Central memory CD4-positive, alpha-beta T cell (primary cell): ENCODE measurements around the gene ORC5.
"Not testable (repeated sequence)": the region's sequence is repeated elsewhere in the genome, so short reads cannot be mapped to it uniquely, and the experiment has no call there.

Experiments
- DNase-seq: peaks from one replicate; pipeline ENCODE4 v3.0.0; 2022

Gene ORC5

DNA sequence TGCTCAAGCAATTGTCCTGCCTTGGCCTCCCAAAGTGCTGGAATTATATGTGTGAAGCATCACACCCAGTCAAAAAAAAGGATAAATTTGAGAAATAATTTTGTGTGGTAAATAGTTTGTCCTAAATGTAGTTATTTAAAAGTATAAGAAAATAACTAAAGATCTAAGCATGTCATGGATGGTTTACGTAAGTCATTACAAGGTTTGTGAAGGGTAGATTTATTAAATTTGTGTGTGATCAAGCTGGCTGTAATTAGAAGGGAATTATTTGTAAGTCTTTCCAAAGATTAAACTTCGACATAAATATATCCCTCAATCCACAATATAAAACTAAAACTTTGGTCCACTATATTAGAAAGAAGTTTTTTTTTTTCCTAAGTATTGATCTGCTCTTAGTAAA, 28.6 kb downstream of the ORC5 start:
- no peak for DNase-seq

DNA sequence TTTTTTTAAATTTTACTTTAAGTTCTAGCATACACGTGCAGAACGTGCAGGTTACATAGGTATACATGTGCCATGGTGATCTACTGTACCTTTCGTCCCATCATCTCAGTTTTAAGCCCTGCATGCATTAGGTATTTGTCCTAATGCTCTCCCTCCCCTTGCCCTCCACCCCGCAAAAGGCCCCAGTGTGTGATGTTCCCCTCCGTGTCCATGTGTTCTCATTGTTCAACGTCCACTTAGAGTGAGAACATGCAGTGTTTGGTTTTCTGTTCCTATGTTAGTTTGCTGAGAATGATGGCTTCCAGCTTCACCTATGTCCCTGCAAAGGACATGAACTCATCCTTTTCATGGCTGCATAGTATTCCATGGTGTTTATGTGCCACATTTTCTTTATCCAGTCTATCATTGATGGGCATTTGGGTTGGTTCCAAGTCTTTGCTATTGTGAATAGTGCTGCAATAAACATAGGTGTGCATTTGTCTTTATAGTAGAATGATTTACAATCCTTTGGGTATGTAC, 30.2 kb downstream of the ORC5 start:
- DNase-seq = not testable (repeated sequence)

DNA sequence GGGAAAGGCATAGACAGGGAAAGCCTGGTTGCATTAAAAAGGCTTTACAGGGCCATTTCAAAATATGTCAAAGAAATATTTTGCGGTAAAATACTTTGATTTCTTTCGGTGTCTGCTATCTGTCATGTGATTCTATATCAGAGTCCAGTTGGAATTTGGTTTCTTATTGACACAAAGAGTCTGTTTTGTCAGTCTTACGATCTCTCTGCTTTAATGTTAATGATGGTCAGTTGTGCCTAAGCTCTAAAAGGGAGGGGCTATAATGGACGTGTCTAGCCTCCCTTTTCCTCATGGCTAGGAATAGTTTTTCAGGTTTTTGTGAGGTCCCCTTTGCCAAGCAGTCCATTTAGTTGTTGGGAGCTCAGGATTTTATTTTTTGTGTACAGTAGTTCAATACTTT, 31.5 kb downstream of the ORC5 start:
- no peak for DNase-seq

DNA sequence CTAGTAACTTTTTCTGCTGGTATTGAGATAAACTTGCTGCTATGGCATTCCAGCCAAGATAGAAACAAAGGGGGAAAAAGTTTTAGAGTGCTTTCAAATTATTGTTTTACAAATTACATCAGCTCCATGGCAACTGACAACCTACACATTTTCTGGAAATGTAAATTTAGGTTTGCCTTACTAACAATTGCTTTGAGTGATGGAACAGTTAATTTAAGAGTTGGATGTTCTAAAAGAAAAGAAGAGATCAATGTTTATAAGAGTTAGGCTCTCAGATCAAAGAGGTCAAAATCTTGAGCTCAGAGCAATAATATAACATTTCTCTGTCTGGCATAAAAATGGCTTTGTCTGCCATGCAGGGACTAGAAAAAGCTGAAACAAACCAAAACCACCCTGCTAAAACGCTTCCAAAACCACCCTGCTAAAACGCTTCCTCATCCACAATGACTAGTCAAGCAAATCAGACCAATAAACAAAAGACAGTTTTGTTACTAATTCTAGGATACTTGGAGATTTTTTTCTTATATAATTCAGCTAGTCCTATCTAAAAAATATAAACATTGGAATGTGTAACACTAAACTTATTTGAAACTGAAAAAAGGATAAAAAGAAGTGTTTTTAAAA, 32.3 kb downstream of the ORC5 start:
- no peak for DNase-seq

DNA sequence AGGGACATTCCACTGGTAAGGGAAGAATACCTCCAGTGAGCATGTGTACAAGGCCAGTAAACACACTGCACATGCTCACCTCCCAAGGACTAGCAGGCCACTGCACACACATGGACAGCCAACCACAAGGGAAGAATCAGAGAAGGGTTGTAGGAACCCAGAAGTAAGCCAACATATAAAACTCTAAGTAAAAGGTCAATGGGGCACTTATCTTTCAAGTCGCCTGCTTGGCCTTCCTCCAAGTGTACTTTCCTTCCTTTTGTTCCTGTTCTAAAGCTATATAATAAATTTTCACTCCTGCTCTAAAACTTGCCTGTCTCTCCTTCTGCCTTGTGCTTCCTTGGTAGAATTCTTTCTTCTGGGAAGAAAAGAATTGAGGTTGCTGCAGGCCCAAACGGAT, 33.0 kb downstream of the ORC5 start:
- no peak for DNase-seq

DNA sequence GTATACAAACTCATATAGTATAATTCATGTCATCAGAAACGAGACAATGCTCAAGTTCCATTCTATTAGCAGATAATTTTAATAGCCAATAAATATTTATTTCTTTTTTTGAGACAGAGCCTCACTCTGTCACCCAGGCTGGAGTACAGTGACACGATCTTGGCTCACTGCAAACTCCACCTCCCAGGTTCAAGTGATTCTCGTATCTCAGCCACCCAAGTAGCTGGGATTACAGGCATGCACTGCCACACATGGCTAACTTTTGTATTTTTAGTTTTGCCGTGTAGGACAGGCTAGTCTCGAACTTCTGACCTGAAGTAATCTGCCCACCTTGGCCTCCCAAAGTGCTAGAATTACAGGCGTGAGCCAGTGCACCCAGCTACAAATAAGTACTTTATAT, 45.7 kb downstream of the ORC5 start:
- DNase-seq = no peak

DNA sequence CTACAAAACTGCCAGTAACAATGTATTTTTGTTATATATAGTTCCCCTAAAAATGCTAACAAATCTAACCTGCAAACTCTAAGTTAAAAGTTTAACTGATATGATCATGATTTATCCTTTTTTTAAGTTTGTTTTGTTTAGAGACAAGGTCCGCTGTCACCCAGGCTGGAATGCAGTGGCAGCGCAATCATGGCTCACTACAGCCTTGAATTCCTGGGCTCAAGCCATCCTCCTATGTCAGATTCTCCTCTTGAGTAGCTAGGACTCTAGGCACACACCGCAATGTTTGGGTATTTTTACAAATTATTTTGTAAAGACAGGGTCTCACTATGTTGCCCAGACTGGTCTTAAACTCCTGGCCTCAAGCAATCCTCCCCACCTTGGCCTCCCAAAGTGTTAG, 46.6 kb downstream of the ORC5 start:
- DNase-seq = no peak

DNA sequence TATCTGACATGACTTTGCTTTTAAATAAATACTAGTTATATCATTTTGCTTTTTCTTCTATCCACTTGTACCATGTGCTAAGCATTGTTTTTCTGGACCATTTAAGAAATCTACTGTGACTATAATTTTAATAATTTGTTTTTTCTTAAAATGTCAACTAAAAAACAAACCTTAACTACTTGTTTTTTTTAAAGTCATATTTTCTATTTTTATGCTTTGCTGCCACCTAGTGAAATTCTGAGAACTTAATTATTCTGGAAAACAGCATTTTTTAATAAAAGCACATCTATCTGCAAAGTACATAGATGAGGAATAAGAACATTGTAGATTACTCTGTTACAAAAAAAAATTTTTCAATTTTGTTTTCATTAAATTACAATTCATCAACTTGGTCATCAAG, 47.4 kb downstream of the ORC5 start:
- no peak for DNase-seq

DNA sequence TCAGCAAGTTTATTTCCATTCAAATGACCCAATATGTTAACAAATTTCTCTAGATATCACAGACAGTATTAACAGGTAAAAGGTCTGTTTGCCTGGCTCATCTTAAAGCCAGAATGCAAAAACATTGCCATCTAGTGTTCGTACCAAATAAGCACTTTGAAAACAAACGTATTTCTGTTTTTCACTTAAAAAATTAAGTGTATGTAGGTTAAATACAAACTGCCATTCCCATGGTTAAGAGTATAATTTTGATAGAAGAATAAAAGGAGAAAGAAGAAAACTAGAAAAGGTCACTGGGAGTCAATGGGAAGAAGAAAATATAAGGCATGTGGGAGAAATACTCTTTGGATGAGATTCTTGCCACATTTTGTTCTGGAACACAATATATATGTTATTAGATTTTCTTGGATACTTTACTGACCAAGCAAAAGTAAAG, 51.0 kb downstream of the ORC5 start:
- no peak for DNase-seq

DNA sequence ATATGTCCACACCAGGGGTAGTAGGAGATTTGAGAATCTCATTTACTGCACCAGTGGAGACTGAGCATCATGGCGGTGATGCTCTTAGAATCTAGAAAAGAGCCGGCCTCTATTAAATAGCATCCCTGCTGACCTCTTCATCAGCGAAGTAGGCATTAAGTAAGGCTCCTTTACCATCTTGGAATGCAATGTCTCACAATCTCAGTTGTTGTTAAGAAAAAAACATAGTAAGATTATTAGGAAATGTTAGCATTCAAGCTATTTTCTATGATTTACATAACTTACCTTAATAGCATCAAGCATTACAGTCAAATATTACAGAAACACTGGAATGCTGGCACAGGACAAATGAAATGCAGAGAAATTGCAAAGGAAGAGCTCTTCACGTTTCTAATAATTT, 54.5 kb downstream of the ORC5 start:
- no peak for DNase-seq

DNA sequence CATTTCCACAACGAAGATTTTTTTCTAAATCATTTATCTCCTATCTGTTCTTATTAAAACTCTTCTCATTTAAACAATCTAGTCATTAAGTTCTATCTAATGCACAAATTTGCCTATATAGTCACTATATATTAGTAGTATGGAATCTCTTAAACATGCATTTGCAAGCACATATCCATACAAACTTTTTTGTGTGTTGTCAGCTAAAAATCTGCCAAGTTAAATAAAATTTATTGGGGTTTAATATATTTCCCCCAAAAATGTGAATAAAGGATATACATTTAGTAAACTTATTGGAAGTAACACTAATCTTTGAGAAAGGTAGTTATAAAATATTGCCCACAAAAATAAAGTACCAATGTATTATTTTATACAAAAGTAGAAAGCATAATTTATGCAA, 55.3 kb downstream of the ORC5 start:
- no peak for DNase-seq

DNA sequence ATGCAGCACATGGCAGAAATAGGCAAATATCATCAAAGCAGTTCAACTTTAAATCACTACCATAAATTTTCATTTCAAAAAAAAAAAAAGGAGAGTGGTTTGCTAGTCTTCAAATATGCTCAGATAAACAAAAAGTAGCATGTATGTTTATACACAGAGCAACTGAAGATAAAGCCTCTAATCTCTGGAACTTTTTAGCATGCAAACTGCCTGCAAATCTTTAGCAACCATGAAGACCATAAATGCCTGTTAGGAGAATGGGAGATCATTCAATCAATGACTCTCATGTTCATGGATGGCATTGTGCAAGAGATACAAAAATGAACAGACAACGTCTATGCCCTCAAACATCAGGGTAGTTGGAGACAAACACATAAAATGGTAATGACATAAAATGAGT, 57.3 kb downstream of the ORC5 start:
- DNase-seq = no peak

DNA sequence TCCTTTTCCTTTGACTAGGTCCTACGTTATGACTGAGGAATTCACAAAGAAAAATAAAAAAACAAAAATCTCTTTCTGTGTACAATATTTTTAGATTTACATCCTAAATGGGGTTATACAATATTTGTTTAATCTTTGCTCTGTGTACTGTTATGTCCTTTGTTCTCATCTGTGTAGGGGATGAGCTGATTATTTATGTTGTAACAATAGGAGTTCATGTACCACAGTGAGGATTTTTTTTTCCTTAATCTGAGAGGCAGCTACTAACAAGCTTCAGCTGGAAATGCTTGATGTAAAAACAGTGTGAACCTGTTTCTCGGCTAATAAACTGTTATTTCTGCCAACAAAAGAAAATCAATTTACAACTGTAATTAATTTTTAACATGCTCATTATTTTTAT, 58.0 kb downstream of the ORC5 start:
- DNase-seq = no peak

DNA sequence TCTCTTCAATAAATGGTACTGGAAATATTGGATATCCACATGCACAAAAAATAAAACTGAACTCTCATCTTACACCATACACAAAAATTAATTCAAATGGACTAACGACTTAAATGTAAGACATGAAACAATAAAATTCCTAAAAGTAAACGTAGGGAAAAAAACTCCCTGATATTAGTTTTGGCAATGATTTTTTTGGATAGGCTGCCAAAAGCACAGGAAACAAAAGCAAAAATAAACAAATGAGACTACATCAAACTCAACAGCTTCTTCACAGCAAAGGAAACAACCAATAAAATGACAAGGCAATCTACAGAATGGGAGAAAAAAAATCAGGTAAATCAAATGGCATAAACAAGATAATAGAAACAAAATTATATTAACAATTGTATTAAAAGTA, 65.7 kb downstream of the ORC5 start:
- DNase-seq = no peak

DNA sequence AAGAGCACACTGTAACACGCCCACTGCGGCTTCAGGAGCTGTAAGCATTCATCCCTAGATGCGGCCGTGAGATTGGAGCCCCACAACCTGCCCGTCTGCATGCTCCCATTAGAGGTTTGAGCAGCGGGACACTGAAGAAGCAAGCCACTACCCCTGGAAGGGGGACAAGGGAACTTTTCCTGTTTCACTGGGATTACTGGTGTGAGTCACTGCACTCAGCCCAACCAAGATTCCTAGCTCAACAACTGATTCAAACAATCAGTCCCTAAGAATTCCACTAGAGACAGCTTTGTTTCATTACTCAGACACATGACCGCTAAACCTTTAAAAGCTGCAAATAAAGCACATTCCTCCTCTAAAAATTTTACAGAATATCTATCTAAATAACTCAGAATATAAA, 69.8 kb downstream of the ORC5 start:
- DNase-seq = no peak

DNA sequence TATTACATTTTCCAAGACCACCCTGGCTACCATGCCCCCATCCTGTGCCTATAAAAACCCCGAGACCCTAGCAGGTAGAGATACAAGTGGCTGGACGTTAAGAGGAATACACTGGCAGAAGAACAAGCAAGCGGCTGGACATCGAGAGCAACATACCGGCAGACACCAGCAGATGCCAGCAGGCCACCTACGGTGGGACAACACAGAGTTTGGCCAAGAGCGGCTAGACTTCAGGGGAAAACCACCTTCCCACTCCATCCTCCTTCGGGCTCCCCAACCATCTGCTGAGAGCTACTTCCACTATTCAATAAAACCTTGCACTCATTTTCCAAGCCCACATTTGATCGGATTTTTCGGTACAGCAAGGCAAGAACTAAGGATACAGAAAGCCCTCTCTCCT, 70.3 kb downstream of the ORC5 start:
- no peak for DNase-seq

DNA sequence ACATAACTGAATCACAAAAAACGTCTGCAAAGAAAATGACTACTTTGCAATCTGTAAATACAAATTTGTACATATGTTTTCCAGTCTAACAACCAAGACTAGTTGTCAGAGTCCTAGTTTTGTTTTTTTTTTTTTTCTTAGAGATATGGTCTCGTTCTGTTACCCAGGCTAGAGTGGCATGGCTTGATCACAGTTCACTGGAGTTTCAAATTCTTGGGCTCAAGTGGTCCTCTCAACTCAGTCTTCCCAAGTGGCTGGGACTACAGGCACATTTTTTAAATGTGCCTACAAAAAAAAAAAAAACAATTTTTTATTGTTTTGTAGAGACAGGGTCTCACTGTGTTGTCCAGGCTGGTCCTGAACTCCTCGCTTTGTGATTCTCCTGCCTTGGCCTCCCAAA, 70.8 kb downstream of the ORC5 start:
- DNase-seq = no peak

DNA sequence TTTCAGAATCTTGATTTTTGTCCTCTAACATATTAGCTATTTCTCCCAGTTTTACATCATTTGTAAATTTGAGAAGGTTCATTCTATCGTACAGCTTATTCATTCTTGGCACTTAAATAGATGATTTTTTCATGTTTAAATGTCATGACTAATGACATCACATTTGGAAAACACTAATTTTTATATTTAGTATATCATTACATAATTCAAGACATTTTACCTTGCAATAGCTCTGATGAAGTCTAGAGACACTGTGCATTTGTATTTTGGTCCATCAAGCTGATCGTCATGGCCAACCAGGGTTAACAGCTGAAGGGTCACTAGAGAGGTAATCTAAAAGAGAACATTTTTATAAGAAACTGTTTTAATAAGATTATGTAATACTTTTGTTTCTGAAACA, 71.3 kb downstream of the ORC5 start:
- DNase-seq = no peak

DNA sequence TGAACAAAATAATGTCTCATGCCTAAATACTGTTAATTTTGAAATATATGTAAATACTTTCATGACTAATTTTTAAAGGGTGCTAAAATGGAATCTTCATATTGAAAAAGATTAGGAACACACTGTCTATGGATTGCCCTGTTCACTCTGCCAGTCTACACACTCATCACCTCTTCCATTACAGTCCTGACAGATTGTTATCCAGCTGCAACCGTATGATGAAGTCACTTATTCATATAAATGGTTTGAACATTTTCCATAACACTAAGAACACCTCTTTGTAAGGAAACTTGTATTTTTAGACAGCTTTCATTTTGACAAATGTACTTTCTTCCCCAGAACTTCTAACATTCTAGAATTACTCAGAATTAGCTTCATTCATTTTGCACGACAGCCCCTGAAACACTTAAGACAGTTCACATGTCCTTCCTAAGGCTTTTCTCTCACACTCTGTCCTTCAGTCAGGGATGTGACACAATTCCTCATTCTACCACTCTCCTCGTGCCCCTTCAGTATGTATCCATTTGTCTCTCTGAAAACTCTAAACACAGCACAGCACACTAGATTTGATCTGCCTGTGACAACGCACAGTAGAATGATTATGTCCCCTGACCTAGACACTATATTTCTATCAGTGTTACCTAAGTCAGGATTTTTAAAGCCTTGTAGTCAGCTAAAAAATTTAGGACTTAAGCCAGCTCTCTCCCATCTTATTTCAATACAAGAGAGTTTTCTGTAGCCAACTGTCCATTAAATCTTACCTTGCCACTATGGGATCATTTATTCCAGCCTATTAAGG, 71.9 kb downstream of the ORC5 start:
- no peak for DNase-seq

DNA sequence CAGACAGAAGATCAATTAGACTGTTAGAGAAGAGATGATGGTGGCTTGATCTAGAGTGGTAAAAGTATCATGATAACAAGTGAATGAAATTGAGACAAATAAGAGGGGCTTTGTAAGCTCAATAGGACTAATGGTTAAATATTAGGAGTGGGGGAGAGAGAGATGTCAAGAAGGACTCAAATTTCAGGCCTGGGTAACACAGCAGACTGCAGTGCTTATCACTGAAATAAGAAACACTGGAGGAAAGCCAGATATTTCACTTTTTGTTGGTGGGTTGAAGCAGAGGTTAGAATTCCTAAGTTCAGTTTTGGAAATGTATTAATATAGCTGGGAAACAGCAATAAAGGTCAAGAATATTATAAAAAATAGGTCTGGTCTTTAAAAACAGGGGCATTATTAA, 74.6 kb downstream of the ORC5 start:
- no peak for DNase-seq

DNA sequence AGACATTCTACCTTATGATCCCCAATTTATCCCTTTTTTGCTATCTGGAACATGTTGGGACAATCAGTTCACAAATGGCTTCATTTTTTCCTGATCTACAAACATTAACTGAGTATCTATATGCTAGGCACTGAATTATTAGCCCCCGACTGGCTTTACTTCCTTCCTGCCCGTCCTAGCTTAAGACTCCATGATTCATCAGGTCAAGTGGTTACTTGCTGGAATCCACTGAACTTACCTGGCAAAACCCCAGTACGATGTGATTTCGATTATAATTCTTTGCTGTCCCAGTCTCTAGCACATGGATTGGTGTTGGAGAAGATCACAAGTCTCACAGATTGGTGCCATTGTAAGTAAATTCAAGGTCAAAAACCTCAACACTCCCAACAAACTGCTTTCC, 77.1 kb downstream of the ORC5 start:
- DNase-seq = no peak

DNA sequence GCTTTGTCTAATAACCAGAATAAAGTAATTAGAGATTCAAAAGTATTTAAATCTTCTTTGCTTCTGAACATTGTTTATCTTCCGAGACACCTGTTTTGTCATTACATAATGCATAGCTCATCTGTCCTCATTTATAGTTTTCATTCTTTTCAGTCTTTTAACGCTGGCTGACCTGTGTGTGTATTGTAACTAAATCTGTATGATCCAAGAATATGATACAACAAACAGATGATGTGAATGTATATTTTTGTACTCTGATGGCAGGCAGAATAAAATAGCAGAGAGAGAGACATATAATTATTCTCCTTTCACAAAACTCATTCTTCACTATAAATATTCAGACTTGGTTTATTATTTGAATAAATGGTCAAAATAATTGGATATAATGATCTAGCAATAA, 80.6 kb downstream of the ORC5 start:
- no peak for DNase-seq

DNA sequence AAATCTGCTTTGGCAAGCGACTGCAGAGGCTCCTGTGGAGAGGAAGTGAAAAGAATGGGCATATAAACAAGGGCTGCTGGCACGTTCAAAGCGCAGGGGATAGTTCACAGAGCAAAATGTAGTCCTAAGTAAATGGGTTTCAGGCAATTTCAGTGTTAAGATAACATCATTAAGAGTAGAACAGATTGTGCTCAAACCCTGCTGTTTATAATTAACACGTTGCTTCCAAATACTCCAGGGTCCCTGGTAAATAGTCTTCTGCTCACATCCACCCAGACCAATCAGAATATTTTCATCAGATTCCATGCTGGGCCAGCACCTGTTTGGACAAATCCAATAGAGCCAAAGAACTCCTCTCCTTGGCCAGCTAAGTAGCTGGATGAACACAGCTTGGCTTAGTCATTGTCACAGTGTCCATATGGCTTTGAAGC, 81.4 kb downstream of the ORC5 start:
- DNase-seq = no peak

DNA sequence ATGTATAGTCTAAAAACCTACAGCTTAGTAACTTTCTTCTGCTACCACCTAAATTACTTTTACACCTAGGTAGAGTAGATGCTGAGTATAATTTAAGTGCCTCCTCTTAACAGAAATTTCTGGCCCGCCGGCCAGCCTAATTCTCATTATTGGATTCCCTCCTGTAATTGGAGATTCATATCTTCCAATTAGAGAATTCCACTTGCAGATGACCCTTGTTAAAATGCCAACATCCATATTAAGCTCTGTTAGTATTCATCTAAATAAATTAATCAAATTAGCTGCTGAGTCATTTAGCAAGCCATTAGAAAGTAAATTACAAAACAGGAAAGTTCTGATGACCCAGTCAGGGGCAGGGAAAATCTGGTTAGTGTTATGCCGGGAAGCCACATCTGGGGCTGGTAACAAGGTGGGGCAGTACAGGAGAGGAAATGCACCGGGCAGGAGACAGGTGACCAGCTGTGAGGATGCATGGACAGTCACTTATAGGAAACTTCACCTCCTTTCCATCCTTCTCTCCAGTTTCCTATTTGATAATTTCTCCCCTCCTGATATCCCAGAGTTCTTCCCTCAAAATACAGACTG, 82.8 kb downstream of the ORC5 start:
- no peak for DNase-seq
